Panc1 (cell line): ENCODE data around the gene CIPC.

Experiments used
- TF ChIP-seq, protein P1 (sequence below): fragments of 450-650 bp; IDR thresholded peaks from 2 replicates; pipeline ENCODE4 v1.5.1; 2017; ENCODE audit warnings: mild to moderate bottlenecking
- TF ChIP-seq, protein P2 (sequence below), 2 experiments: IDR thresholded peaks; 2 replicates each; pipeline ENCODE4 v1.6.1; 2011 to 2012; ENCODE audit warnings: low read depth in 2 of 2, control low read depth in 1 of 2, low read length in 1 of 2, mild to moderate bottlenecking in 1 of 2, moderate library complexity in 1 of 2; ENCODE audit not compliant: insufficient read depth in 1 of 2

DNA sequence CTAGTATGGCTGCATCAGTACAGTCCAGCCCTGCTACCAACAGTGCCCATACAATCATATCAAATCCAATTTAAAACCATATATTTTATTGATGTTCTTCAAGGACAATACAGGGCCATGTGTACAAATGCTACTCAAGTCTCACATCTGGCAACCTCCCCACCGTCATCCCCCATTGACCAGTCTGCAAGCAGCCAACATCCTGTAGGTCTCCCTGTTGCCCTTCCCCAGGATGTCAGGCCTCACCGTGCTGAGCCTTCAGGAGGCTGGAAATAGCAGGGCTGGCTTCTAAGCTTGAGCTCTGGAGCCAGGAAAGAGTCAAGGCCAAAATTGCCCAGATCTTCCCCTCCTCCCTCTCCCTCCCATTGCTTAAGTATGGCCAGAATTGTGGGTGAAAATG is 33.1 kb downstream of the CIPC start:
- TF ChIP-seq, protein P1, sequence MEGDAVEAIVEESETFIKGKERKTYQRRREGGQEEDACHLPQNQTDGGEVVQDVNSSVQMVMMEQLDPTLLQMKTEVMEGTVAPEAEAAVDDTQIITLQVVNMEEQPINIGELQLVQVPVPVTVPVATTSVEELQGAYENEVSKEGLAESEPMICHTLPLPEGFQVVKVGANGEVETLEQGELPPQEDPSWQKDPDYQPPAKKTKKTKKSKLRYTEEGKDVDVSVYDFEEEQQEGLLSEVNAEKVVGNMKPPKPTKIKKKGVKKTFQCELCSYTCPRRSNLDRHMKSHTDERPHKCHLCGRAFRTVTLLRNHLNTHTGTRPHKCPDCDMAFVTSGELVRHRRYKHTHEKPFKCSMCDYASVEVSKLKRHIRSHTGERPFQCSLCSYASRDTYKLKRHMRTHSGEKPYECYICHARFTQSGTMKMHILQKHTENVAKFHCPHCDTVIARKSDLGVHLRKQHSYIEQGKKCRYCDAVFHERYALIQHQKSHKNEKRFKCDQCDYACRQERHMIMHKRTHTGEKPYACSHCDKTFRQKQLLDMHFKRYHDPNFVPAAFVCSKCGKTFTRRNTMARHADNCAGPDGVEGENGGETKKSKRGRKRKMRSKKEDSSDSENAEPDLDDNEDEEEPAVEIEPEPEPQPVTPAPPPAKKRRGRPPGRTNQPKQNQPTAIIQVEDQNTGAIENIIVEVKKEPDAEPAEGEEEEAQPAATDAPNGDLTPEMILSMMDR, result no peak
- TF ChIP-seq, protein P2, sequence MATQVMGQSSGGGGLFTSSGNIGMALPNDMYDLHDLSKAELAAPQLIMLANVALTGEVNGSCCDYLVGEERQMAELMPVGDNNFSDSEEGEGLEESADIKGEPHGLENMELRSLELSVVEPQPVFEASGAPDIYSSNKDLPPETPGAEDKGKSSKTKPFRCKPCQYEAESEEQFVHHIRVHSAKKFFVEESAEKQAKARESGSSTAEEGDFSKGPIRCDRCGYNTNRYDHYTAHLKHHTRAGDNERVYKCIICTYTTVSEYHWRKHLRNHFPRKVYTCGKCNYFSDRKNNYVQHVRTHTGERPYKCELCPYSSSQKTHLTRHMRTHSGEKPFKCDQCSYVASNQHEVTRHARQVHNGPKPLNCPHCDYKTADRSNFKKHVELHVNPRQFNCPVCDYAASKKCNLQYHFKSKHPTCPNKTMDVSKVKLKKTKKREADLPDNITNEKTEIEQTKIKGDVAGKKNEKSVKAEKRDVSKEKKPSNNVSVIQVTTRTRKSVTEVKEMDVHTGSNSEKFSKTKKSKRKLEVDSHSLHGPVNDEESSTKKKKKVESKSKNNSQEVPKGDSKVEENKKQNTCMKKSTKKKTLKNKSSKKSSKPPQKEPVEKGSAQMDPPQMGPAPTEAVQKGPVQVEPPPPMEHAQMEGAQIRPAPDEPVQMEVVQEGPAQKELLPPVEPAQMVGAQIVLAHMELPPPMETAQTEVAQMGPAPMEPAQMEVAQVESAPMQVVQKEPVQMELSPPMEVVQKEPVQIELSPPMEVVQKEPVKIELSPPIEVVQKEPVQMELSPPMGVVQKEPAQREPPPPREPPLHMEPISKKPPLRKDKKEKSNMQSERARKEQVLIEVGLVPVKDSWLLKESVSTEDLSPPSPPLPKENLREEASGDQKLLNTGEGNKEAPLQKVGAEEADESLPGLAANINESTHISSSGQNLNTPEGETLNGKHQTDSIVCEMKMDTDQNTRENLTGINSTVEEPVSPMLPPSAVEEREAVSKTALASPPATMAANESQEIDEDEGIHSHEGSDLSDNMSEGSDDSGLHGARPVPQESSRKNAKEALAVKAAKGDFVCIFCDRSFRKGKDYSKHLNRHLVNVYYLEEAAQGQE (IDR thresholded peaks at IDR 0.05; ENCODE audit: insufficient read depth in 1 of 2, low read depth in 2 of 2, low read length in 1 of 2), result no peak
